HG03139 (cell line): Measurements from ENCODE around the gene DBI.
"Not testable (repeated sequence)": the region's sequence is repeated elsewhere in the genome, so short reads cannot be mapped to it uniquely, and the experiment has no call there.

Source experiments
- ATAC-seq: cut with Tn5 transposase; IDR thresholded peaks from one replicate; pipeline ENCODE4 v1.9.1; 2021; ENCODE audit not compliant: unreplicated experiment

Gene DBI

GRCh38 chr2:119364798-119365197, 2.0 kb upstream of the DBI start:
- ATAC-seq, result no peak

- no peak for ATAC-seq
Measured at GRCh38 chr2:119365436-119365835, 1.3 kb upstream of the DBI start.

GRCh38 chr2:119366161-119366648, 572 bp upstream of the DBI start:
- ATAC-seq, result no peak

- ATAC-seq, result peak; percentile 27
Measured at GRCh38 chr2:119367472-119368099, 809 bp downstream of the DBI start.

- ATAC-seq, result no peak
Measured at GRCh38 chr2:119369845-119370244, 3.1 kb downstream of the DBI start.

- ATAC-seq, result no peak
Measured at GRCh38 chr2:119371111-119371510, 4.3 kb downstream of the DBI start.

GRCh38 chr2:119372778-119373568, 6.2 kb downstream of the DBI start:
- no peak for ATAC-seq

- not testable (repeated sequence) for ATAC-seq
Measured at GRCh38 chr2:119373907-119374745, 7.3 kb downstream of the DBI start.

GRCh38 chr2:119376406-119376805, 9.6 kb downstream of the DBI start:
- not testable (repeated sequence) for ATAC-seq

- ATAC-seq, result no peak
Measured at GRCh38 chr2:119376810-119377209, 10.0 kb downstream of the DBI start.

- no peak for ATAC-seq
Measured at GRCh38 chr2:119377294-119377992, 10.7 kb downstream of the DBI start.

- no peak for ATAC-seq
Measured at GRCh38 chr2:119377993-119378345, 11.2 kb downstream of the DBI start.

- ATAC-seq, result no peak
Measured at GRCh38 chr2:119378566-119378965, 11.8 kb downstream of the DBI start.

GRCh38 chr2:119383410-119384140, 16.8 kb downstream of the DBI start:
- no peak for ATAC-seq

- no peak for ATAC-seq
Measured at GRCh38 chr2:119384971-119385370, 18.2 kb downstream of the DBI start.

- ATAC-seq, result no peak
Measured at GRCh38 chr2:119385466-119385865, 18.7 kb downstream of the DBI start.

GRCh38 chr2:119387381-119388129, 20.8 kb downstream of the DBI start:
- ATAC-seq, result peak; percentile 67

GRCh38 chr2:119389615-119390306, 23.0 kb downstream of the DBI start:
- no peak for ATAC-seq
